Neural cell (in vitro differentiated cells): ENCODE data around the gene NFKBIA.

Experiments used
- EP300 ChIP-seq: fragments of 450-650 bp; conservative IDR thresholded peaks from 2 replicates; pipeline ENCODE4 v1.6.1; 2014; ENCODE audit warnings: antibody characterized with exemption, mild to moderate bottlenecking, moderate library complexity; ENCODE audit not compliant: poor library complexity, severe bottlenecking
- EZH2 ChIP-seq: fragments of 200-600, 300-800 bp; shearing (Covaris generic), sonication (generic); IDR thresholded peaks from 2 replicates; pipeline ENCODE4 v1.6.1; 2014; ENCODE audit warnings: antibody characterized with exemption, low read length, borderline replicate concordance, mild to moderate bottlenecking; ENCODE audit not compliant: insufficient read depth, poor library complexity, severe bottlenecking
- POLR2AphosphoS5 ChIP-seq: IDR thresholded peaks from 2 replicates; pipeline ENCODE4 v1.6.1; 2012
- REST ChIP-seq: IDR thresholded peaks from 2 replicates; pipeline ENCODE4 v1.6.1; 2012; ENCODE audit warnings: borderline replicate concordance
- SMC3 ChIP-seq: fragments of 450-650 bp; conservative IDR thresholded peaks from 2 replicates; pipeline ENCODE4 v1.6.1; 2014; ENCODE audit warnings: antibody characterized with exemption, mild to moderate bottlenecking, moderate library complexity; ENCODE audit not compliant: poor library complexity
- TF ChIP-seq, protein P1 (sequence below): fragments of 450-650 bp; IDR thresholded peaks from 2 replicates; pipeline ENCODE4 v1.5.1; 2014; ENCODE audit warnings: antibody characterized with exemption, mild to moderate bottlenecking, moderate library complexity; ENCODE audit not compliant: poor library complexity, severe bottlenecking

DNA sequence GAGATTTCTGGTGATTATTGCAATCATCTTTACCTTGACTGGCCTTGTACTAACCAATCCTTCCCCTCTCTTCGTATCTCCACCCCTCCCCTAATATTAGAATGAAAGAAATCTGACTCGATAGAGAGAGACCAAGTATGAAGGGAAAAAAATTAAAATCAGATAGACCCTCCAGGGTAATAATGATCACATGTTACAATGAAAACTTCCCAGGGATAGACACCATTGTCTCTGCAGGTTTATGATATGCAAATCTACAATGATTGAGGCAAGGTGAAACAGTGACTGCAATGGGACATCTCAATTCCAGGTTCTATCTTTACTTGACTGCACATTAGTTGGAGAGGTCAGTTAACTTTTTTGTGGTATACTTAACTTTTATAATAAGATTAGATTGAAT, 1.5 kb upstream of the NFKBIA start:
- TF ChIP-seq REST (no peak), EP300 (no peak), SMC3 (no peak), POLR2AphosphoS5 (no peak), EZH2 (no peak)
- TF ChIP-seq, protein P1, sequence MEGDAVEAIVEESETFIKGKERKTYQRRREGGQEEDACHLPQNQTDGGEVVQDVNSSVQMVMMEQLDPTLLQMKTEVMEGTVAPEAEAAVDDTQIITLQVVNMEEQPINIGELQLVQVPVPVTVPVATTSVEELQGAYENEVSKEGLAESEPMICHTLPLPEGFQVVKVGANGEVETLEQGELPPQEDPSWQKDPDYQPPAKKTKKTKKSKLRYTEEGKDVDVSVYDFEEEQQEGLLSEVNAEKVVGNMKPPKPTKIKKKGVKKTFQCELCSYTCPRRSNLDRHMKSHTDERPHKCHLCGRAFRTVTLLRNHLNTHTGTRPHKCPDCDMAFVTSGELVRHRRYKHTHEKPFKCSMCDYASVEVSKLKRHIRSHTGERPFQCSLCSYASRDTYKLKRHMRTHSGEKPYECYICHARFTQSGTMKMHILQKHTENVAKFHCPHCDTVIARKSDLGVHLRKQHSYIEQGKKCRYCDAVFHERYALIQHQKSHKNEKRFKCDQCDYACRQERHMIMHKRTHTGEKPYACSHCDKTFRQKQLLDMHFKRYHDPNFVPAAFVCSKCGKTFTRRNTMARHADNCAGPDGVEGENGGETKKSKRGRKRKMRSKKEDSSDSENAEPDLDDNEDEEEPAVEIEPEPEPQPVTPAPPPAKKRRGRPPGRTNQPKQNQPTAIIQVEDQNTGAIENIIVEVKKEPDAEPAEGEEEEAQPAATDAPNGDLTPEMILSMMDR, result no peak
